ENCODE results near the gene TNRC6C.

DNA sequence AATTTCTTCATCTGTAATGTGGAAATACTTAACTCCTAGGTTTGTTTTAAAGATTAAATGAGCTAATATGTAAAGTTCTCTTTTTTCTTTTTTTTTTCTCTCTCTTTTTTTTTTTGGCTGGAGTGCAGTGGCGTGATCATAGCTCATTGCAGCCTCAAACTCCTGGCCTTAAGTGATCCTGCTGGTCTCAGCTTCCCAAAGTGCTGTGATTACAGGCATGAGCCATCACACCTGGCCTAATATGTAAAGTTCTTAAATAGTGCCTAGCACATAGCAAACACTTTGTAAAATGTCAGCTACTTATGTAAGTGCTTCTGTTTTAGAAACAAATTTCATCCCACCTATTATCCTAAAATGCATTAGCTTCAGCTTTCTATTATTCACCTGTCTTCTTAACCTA, 130.0 kb downstream of the TNRC6C start:
- TF ChIP-seq, protein P1, sequence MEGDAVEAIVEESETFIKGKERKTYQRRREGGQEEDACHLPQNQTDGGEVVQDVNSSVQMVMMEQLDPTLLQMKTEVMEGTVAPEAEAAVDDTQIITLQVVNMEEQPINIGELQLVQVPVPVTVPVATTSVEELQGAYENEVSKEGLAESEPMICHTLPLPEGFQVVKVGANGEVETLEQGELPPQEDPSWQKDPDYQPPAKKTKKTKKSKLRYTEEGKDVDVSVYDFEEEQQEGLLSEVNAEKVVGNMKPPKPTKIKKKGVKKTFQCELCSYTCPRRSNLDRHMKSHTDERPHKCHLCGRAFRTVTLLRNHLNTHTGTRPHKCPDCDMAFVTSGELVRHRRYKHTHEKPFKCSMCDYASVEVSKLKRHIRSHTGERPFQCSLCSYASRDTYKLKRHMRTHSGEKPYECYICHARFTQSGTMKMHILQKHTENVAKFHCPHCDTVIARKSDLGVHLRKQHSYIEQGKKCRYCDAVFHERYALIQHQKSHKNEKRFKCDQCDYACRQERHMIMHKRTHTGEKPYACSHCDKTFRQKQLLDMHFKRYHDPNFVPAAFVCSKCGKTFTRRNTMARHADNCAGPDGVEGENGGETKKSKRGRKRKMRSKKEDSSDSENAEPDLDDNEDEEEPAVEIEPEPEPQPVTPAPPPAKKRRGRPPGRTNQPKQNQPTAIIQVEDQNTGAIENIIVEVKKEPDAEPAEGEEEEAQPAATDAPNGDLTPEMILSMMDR (IDR thresholded peaks at IDR 0.05), result no peak
- TF ChIP-seq POLR2A (IDR thresholded peaks at IDR 0.05), result no peak
